Central memory CD4-positive, alpha-beta T cell (primary cell): ENCODE measurements around the gene THRB.

Source experiments
- DNase-seq: peaks from one replicate; pipeline ENCODE4 v3.0.0; 2022

Gene THRB

DNA sequence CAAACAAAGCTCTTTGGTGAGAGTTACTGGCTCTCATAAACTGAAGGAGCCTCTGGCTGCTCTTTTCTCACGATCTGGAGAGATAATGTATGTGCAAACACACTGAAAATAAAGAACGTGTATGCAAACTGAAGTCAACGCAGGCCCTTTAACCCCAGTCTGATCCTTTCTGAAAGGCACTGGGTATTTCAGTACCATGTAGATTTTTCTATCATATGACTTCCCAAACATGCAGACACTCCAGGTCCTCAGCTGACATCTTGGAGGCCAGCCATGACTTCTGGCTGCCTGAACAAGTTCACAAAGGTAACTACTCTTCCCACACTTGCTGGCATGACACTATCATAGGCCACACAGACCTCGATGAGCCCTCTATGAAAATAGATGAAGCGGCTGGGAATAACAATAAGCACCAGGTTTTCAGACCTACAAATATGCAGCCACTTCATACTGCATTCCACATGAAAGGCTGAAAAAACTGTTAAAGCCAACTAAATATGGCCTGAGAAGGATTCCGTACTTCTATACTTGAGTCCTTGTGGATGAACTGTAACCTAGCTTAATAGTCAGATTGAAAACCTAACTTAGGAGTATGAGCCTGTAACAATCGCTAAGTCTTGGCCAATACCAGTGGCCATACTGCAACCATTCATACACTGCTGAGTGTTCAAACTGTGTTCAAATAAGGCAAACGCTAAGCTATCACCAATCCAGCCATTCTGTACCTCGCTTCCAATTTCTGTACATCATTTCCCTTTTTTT is 121.3 kb downstream of the THRB start:
- DNase-seq, result no peak

DNA sequence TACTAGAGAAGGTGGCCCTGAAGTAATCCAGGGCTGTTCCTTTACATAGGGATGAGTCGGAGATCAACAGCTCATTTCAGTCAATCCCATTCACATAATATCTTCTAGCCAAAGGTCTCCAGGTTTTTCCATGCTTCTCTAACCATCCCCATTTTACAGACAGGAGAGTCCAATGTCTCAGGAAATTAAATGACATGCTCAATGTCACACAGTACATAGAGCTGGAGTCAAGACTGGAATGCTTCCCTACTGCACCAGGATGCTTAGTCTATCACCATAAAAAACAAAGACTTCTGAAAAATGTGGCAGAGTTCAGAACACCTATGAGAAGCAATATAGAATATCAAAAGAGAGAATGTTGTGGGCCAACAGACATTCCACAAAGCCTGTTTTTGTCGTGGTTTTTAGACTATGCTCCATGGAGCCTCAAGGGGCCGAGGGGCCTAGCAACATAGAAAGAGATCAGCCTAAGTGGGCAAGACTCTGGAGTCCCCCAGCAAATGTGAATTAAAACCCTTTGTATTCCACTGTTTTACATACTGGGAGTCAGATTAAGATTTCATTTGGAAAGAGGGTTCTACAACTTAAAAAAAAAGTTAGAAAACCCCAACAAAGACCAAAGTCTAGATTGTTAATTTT is 122.0 kb downstream of the THRB start:
- DNase-seq, result no peak

DNA sequence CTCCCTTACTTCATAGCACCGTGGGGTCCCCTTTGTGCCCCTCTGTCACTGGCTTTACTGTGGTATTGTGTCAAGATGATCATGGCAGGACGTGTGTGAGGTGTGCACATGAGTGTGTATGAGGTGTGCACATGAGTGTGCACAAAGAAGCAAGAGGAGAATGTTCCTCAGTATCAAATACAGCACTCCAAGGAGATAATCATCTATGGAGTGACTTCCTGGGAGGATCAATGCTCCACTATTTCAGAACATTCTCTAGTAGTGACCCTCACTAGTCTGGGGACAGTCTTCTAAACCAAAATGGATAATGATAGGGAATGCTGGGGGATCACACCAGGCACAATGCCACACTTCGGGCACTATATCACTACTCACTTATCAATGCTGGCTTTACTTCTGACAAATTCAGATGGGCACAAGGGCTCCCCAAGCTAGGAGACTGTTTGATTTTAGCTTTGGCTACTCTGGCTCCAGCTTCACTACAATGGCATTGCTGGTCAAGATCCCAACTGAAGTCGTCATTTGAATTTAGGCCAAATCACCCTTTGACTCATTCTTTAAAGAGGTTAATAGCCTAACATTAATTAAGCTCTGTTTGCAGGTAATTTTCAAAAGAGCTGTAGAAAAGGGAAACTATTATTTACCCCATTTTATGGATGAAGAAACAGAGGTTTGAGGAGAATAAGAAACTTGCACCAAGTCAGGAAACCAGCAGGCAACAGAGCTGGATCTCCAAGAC is 124.1 kb downstream of the THRB start:
- no peak for DNase-seq

DNA sequence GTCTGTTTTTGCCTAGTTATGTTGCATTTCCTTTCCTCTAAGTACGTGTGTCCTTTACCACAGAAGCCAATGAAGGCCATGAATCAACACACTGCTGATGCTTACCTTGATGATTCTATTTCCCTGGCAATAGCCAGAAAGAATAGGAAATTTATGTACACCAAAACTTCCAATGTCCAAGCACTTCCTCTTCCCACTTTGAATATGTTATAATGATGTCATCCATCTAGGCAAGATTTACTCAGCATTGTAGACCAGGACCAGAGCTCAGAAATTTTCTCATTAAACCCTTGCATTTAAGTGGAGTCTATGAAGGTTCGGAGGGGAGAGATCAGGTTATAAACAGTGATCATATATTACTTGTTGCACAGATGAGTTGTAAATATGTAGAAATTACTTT is 126.0 kb downstream of the THRB start:
- DNase-seq, result no peak

DNA sequence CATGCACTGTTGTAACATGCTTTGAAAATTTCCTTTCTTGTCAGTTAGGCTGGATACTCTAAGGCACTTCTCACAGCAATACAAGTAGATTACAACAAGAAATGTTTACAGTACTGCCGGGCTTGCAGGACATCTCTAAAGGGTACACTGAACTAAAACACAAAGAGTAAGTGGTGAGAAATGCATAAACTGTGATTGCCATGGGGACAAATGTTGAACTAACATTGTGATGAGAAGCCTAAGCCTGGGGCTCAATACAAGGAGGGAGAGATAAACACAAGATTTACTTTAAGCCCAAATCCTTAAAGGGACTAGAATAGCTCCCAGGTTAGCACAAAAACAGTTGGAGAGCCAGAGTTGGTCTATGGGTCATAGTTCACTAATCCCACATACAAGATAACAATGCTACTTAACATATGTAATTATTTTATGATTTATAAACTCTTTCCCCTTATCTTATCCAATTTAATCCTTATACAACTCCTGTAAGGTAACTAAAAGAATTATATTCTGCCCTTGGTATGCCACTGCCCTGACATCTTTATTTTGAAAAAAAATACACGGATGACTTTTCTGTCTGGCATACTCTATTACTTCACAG is 126.9 kb downstream of the THRB start:
- no peak for DNase-seq

DNA sequence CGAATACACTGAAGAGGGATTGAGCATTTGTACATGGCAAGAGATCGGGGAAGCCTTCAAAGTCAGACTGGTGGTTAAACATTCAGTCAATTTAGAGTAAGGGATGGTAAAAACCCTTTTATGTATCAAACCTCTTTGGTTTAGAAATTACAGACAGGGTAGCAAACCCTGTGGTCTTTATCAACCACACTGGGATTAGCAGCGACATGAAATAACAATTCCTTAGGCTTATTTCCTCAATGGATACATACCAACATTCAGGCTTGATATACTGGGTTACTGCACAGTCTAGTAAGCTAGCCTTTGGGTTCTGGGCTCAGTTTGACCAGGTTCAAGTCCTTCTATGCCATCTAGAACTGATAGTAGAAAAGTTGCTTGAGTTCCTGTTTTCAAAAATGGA is 127.4 kb downstream of the THRB start:
- DNase-seq, result no peak

DNA sequence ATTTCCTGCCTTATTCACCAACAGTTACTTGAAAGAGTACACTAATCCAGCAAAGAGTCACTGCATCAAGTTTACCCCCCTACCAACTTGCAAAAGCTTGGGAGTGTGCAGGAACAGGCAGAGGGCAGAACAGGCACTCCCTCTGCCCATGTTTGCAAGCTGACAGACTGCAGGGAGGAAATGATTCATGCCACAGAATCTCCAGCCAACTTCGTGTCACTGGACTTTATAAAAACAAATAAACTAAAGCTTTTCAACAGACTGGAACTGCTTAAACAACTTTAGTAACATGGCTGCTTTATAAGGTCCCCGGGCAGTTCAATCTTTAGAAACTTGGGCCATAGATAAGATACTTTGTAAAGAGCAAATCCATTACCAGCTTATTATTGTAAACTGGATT is 129.5 kb downstream of the THRB start:
- no peak for DNase-seq

DNA sequence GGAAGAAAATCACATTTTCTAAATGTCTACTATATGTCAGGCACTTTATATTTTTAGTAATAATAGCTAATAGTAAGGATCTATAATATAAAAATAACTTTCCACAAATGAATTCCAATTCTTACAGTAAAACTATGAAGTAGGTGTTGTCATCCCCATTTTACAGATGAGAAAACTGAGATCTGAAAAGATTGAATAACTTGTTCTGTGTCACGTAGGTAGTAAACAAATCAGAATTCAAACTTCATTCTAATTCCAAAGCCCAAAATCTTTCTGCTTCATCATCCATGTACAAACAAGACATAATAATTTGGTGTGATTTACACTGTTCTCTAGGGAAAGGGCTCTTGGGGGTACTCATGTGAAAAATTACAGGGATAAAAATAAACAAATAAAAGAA is 130.3 kb downstream of the THRB start:
- no peak for DNase-seq

DNA sequence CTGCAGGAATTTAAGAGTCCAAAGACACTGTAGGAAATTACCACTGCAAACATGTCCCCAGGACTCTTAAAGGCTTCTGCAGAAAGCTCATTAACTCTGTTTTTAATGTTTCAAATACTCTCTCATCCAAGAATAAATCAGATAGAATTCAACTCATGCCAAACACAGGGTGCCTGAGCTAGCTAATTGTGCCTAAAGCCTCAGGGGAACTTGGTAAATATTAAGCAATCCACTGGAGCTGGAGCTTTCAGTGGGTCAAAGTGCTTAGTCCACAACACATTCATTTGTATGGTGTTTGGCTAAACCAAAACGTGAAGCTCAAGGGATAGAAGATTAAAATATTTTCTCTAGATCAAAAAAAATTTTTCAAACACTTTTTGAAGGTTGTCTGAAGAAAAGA is 131.4 kb downstream of the THRB start:
- no peak for DNase-seq

DNA sequence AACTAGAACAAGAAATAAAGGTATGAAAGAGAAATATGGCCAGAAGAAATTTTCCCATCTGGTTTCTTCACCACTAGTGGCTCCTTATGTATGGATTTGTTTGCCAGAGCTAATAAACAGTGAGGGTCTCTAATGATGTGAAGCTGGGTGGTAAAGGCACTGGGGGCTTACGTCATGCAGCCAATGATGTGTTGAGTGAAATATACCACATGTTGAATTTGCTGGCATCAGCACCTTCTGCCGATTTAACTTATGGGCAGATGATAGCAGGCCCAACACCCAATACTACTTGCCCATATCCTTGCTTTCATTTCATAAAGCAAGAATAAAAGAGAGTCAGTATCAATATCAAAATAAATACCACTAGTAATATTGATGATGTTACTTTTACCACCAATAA is 133.0 kb downstream of the THRB start:
- no peak for DNase-seq

DNA sequence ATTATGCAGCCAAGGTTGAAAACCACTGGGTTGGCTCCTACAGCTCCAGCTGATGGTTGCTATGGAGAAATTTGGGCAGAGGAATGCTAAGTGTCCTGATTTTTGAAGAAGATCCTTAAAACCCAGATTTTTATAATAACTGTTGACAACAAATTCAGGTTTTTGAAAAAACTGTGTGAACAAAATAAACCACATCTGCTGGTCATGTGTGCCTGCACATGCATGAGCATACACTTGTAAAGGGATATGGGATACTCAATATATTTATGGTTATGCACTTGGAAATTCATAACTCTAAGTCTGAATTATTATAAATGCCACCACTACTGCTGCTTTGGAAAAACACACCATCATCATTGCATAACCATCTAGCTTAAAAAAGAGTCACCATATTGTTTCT is 133.7 kb downstream of the THRB start:
- DNase-seq, result no peak

DNA sequence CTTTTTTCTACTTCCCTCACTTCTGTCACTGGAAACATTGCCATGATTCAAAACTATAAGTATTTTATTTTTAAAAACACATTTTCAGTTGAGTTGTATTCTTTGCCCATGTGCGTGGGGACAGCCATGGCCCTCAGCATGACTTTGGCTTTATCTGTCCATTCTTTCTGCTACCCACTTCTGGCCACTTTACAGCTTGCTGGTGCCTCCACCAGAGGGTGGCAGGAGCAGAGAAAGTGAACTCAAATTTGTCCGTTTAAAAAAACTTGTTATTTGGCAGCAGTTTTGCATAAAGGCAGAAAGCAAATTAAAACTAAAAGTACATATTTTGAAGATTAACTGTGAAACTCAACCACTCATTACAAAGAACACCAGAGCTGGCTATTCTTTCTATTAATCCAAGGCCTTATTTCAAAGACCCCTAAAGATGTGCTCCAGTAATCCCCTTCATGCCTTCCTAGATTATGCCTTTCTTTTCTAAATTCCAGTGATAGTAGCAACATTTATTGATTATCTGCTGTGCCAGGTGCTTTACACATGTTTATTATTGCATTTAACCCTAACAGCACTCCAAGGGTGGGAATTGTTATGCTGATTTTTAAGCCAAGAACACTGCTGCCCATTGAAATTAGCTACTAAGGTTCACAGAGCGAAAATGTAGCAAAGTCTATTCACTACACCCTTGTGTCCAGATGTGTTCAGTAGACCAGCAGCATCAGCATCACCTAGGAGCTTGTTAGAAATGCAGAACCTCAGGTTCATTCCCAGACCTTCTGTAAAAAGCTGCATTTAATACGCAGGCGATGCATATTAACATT is 134.8 kb downstream of the THRB start:
- DNase-seq, result no peak

DNA sequence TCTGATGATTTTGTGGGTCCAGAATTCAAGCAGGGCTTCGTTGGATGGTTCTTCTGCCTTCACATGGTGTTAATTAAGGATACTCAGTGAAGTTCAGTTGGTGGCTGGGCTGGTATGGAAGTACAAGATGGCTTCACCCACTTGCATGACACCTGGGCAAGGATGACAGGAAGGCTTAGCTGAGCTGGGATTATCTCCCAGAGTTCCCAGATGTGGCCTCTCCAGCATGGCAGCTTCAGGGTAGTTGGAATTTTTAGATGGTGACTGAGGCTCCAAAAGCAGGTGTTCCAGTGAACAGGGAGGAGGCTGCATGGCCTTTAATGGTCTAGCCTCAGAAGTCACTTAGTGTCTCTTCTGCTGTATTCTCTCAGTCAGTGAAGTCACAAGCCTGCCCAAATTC is 135.5 kb downstream of the THRB start:
- DNase-seq, result no peak

DNA sequence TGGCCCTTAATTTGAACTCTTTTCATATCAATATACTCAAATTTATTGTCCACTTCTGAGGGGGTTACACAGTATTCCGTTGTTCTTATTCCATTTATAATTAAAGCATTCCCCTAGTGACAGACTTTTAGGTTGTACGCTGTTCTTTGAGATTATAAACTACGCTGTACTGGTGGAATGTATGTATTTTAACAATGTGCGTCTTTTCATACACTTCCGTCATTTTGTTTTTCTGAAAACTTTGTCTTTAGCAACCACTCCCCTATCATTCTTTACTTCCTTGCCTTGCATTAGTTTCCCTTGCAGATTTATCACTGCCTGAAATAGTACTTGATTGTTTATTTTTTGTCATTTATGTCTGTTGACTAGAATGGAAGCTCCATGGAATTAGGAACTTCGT is 137.0 kb downstream of the THRB start:
- no peak for DNase-seq

DNA sequence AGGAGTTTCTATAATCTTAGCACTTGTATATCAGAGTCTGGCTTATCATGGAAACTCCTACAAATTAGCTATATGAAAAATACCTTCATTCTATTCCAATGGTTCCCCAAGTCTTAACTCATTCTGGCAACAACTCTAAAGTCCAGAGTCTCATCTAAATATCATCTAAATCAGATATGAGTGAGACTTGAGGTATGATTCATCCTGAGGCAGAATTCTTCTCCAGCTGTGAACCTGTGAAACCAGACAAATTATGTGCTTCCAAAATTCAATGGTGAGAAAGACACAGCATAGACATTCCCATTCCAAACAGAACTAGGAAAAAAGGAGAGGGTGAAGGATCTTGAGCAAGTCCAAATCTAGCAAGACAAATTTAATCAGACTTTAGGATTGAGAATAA is 138.8 kb downstream of the THRB start:
- DNase-seq, result no peak

DNA sequence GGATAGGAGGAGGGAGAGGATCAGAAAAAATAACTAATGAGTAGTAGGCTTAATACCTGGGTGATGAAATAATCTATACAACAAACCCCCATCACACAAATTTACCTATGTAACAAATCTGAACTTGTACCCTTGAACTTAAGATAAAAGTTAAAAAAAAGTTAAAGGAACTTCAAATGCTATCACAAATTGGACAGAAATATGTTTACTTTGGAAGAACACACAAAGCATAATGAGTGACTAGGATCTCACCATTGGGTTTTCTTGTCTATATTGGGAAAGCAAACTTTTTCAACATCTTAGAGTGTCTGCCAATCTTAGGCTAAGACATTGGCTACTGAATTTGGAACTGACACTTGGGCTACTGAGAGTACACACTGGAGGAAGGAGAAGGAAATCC is 140.4 kb downstream of the THRB start:
- DNase-seq, result no peak

DNA sequence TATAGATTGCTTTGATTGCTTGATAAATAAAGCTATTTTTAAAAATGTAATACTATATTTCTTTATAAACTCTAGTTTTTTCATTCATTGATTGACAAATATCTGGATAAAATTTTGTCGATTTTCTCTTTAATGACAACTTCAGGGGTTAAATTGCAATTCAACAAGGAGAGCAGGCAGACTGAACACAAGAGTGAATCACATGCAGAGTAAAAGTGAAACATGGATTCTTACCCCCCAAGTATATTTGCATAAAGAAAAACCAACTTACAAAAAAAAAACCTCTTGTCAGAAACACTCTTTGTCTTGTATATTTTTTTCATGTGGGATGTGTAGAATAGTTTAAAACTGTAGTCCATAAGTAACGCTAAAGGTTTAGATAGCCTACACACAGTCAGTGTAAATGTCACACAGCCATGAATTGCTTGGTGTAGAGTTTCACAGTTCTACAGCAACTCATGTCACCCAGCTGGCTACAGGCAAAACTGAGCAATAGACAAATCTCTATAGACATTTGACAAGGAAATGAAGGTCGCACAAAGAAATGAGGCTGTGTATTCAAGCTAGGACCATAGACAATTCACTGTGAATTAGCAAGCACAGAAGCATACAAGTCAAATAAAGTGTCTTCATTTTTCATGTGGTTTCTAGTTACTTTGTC is 141.6 kb downstream of the THRB start:
- no peak for DNase-seq

DNA sequence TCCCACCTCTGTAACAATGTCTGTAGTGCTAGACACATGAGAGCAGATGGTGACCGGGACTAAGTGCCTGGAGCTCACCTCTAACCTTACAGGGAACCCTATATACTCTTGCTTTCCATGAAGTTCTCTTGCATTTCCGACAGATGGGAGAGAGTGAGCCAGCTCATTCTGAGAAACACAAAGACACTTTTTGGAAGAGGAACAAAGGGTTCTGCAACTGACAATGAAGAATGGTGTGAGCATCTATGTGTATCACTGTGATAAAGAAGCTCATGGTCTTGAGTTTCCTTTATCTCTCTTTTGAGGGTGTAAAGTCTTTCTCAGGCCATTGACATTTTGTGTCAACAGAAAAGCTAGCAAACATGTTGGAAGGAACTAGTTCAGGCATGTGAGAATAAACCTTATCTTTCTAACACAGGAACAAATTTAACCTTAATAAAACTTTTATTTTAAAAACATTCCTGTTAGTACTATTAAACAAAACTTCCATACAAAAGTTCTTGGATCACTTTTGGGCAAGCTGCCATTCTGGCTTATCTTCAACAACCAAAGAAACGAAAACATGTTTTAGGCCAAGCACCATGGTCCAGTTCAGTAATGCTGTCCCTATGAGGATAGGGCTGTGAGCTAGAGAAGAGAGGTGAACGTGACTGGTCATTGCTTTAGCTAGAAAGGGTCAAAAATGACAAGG is 142.7 kb downstream of the THRB start:
- DNase-seq, result no peak

DNA sequence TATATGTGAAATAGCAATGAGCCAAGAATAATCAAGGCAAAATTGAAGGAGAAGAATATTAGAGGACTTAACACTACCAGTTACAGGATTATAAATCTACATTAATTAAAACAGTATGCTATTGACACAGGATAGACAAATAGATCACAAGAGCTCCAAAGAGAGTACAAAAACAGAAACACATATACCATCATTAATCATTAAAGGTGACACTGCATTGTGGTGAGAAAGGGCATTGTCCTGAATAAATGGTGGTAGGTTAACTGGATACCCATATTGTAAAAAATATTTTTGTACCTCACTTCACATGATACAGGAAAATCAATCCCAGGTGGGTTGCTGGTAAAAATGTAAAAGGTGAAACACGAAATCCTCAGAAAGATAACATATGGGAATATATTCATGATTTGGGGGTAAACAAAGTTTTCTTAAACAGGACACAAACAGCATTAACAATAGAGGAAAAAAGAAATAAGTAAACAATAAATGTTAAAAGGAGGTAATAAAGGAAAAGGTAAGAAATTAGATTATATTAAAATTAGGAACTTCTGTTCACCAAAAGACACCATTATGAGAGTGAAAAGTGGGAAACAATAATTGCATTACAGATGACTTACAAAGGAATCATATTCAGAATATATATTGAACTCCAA is 145.2 kb downstream of the THRB start:
- DNase-seq, result no peak

DNA sequence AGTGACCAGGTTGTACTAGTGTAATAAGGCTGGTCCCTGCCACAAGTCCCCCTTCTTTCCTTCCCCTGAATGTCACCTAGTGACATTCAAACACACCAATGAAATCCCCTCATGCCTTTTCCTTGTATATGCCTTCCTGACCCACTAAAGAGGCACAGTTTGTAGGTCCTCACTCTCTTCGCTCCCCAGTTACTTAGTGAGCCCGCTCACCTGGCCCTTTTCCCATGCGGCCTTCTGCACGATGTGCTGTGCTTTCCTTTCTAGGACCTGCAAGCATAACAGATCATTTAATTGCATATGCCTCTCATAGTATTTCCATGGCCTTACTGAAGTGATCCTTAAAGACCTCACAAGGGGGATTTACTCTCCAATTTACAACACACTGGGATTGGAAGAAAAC is 146.3 kb downstream of the THRB start:
- no peak for DNase-seq

DNA sequence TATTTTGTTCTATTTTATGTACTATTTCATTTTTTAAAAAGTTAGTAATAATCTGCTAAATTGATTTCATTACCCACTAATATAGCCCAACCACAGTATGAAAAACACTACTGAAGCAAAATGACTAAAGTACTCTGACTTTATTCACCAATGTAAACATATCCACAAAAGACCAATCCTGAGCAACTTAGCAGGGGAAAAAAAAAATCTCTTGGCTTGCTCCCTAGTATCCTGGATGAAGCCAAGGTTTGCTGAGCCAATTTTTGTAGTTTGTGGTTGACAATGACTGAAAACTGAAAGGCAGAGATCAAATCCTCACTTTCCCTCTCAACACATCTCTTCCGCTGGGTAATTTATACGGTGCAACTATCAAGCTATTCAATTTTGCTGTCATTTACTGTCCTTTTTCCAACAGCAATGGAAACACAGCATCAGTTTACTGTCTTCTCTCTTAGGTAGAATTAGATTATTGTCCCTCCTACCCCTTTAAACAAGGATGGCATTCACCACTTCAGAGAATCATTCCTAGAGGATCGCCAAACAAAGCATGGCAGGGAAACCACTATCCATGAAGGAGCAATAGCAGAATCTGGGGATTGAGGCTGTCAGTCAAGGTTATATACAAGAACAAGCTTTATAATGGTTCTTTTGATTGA is 149.7 kb downstream of the THRB start:
- DNase-seq, result no peak
